H1 (cell line): ENCODE data around the gene PRUNE1. TPM values are rescaled to one million over a fixed set of nuclear protein-coding genes. Genes with fewer than 3 reads are reported as not detected.

Experiments
- CHD1 ChIP-seq: IDR thresholded peaks from 2 replicates; pipeline ENCODE4 v1.6.1; 2012; ENCODE audit warnings: low read depth, low read length, improper control_type of control experiment
- EP300 ChIP-seq, 2 experiments: IDR thresholded peaks; 1 replicate in 1 of 2; 2 replicates in 1 of 2; pipeline ENCODE4 v1.6.1; 2011 to 2012; ENCODE audit warnings: low read depth in 2 of 2, low read length in 2 of 2, mild to moderate bottlenecking in 2 of 2, borderline replicate concordance in 1 of 2, inconsistent platforms in 1 of 2, moderate library complexity in 1 of 2
- FOSL1 ChIP-seq: IDR thresholded peaks from 2 replicates; pipeline ENCODE4 v1.6.1; 2011; ENCODE audit warnings: mild to moderate bottlenecking, low read depth, low read length, moderate library complexity; ENCODE audit not compliant: insufficient read depth
- JUN ChIP-seq: IDR thresholded peaks from 2 replicates; pipeline ENCODE4 v1.6.1; 2011; ENCODE audit warnings: low read depth, mild to moderate bottlenecking, improper control_type of control experiment, low read length
- NRF1 ChIP-seq: IDR thresholded peaks from 2 replicates; pipeline ENCODE4 v1.6.1; 2011; ENCODE audit warnings: mild to moderate bottlenecking, low read depth, low read length, improper control_type of control experiment
- PHF8 ChIP-seq: fragments of 200-600 bp; sonication (generic); conservative IDR thresholded peaks from 2 replicates; pipeline ENCODE4 v1.7.1; 2012; ENCODE audit warnings: low read depth, mild to moderate bottlenecking, inconsistent platforms, low read length, moderate library complexity
- YY1 ChIP-seq: IDR thresholded peaks from 2 replicates; pipeline ENCODE4 v1.6.1; 2011; ENCODE audit warnings: low read depth, mild to moderate bottlenecking, low read length
- polyA plus RNA-seq, 7 experiments: library from polyadenylated mRNA; depleted of rRNA in 3 of 7; stranded (reverse) in 5 of 7; unstranded in 2 of 7; fragments of >200 nt in 5 of 7; fragments of 200-250 nt in 2 of 7; gene quantifications; 1 replicate in 5 of 7; 2 replicates in 1 of 7; 4 replicates in 1 of 7; pipeline versions ENCODE4 v1.2.1 to v1.2.3, GENCODE V29; 2011 to 2013; ENCODE audit warnings: missing spikeins in 2 of 7, mixed read lengths in 2 of 7
- total RNA-seq: library from RNA; stranded (reverse); fragmentation: NEBNext Ultra II Directional; extraction: Animal tissue kit (Norgen Biotek cat#: 25700); gene quantifications from 2 replicates; pipeline ENCODE4 v1.2.1, GENCODE V29; 2021
- TF ChIP-seq, protein P1 (sequence below): fragments of 300-600 bp; sonication (generic); IDR thresholded peaks from 2 replicates; pipeline ENCODE4 v1.7.1; 2012; ENCODE audit warnings: low read length, moderate library complexity, mild to moderate bottlenecking, inconsistent platforms; ENCODE audit not compliant: insufficient replicate concordance

The PRUNE1 gene
- total and polyA plus RNA-seq, 2 of the 8 experiments (the other 6 are each of a cell fraction or from before 2014, with no cell fraction given): 32.8 to 54.2 TPM

DNA sequence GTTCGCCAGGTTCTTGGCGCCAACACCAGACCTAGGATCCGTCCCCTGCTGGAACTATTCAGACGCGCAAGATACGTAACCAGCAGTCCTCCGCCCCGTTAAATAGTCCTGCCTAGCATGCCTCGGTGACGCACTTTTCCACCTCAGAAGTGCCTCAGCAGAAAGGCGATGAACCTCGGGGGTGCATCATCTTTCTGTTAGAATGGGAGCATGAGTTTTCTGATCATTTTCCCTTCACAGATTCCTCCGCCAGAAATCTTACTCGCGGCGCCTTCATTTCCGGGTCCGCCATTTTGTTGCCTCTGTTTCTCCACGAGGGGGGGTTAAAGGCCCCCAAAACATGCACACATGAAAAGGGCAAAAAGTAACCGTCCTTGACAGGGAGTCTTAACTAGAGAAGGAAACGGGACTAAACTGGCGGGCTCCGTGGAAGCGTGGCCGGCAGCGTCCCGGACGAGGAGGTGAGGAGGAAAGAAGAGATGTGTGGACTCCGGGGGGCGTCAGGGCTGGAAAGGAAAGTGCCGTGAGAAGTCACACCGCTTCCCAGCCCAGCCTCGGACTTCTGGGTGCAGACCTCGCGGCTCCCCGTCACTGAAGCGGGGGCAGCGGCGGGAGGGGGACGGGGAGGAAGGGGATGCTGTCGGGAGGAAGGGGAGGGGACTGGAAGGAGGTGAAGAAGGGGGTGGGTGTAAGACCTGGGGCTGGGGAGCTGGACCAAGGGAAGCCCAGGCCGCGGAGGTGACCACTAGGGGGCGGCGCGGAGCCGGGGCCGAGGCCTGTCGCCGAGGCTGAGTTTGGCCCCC, 62.4 kb downstream of the PRUNE1 start, which contains the start of gene GABPB2 (continued):
- TF ChIP-seq NRF1 (no peak), FOSL1 (no peak), CHD1 (no peak; the same call in 1 of the 2 replicates), JUN (no peak), YY1 (peak; percentile 97), PHF8 (peak; percentile 82), EP300 (IDR thresholded peaks at IDR 0.05; ENCODE audit: borderline replicate concordance in 1 of 2, low read depth in 2 of 2, low read length in 2 of 2) (0 out of 3 replicates have a peak, but pooled peaks of 1 of the 2 experiments have one; percentile 19)
- TF ChIP-seq, protein P1, sequence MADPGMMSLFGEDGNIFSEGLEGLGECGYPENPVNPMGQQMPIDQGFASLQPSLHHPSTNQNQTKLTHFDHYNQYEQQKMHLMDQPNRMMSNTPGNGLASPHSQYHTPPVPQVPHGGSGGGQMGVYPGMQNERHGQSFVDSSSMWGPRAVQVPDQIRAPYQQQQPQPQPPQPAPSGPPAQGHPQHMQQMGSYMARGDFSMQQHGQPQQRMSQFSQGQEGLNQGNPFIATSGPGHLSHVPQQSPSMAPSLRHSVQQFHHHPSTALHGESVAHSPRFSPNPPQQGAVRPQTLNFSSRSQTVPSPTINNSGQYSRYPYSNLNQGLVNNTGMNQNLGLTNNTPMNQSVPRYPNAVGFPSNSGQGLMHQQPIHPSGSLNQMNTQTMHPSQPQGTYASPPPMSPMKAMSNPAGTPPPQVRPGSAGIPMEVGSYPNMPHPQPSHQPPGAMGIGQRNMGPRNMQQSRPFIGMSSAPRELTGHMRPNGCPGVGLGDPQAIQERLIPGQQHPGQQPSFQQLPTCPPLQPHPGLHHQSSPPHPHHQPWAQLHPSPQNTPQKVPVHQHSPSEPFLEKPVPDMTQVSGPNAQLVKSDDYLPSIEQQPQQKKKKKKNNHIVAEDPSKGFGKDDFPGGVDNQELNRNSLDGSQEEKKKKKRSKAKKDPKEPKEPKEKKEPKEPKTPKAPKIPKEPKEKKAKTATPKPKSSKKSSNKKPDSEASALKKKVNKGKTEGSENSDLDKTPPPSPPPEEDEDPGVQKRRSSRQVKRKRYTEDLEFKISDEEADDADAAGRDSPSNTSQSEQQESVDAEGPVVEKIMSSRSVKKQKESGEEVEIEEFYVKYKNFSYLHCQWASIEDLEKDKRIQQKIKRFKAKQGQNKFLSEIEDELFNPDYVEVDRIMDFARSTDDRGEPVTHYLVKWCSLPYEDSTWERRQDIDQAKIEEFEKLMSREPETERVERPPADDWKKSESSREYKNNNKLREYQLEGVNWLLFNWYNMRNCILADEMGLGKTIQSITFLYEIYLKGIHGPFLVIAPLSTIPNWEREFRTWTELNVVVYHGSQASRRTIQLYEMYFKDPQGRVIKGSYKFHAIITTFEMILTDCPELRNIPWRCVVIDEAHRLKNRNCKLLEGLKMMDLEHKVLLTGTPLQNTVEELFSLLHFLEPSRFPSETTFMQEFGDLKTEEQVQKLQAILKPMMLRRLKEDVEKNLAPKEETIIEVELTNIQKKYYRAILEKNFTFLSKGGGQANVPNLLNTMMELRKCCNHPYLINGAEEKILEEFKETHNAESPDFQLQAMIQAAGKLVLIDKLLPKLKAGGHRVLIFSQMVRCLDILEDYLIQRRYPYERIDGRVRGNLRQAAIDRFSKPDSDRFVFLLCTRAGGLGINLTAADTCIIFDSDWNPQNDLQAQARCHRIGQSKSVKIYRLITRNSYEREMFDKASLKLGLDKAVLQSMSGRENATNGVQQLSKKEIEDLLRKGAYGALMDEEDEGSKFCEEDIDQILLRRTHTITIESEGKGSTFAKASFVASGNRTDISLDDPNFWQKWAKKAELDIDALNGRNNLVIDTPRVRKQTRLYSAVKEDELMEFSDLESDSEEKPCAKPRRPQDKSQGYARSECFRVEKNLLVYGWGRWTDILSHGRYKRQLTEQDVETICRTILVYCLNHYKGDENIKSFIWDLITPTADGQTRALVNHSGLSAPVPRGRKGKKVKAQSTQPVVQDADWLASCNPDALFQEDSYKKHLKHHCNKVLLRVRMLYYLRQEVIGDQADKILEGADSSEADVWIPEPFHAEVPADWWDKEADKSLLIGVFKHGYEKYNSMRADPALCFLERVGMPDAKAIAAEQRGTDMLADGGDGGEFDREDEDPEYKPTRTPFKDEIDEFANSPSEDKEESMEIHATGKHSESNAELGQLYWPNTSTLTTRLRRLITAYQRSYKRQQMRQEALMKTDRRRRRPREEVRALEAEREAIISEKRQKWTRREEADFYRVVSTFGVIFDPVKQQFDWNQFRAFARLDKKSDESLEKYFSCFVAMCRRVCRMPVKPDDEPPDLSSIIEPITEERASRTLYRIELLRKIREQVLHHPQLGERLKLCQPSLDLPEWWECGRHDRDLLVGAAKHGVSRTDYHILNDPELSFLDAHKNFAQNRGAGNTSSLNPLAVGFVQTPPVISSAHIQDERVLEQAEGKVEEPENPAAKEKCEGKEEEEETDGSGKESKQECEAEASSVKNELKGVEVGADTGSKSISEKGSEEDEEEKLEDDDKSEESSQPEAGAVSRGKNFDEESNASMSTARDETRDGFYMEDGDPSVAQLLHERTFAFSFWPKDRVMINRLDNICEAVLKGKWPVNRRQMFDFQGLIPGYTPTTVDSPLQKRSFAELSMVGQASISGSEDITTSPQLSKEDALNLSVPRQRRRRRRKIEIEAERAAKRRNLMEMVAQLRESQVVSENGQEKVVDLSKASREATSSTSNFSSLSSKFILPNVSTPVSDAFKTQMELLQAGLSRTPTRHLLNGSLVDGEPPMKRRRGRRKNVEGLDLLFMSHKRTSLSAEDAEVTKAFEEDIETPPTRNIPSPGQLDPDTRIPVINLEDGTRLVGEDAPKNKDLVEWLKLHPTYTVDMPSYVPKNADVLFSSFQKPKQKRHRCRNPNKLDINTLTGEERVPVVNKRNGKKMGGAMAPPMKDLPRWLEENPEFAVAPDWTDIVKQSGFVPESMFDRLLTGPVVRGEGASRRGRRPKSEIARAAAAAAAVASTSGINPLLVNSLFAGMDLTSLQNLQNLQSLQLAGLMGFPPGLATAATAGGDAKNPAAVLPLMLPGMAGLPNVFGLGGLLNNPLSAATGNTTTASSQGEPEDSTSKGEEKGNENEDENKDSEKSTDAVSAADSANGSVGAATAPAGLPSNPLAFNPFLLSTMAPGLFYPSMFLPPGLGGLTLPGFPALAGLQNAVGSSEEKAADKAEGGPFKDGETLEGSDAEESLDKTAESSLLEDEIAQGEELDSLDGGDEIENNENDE: no peak
